Prostate gland (tissue), 2 donors: ENCODE data around the gene EIF5B.

ENCODE experiments used
- POLR2A ChIP-seq: fragments of 450-650 bp; IDR thresholded peaks from one replicate; pipeline ENCODE4 v1.6.1; 2016; ENCODE audit warnings: antibody characterized with exemption, mild to moderate bottlenecking
- POLR2AphosphoS5 ChIP-seq: sonication (generic); formaldehyde crosslinking; IDR thresholded peaks from one replicate; pipeline ENCODE4 v1.6.1; 2017; ENCODE audit warnings: antibody characterized with exemption
- TF ChIP-seq, protein P1 (sequence below), 4 experiments: fragments of 200-600 bp in 2 of 4; fragments of 450-650 bp in 2 of 4; sonication (generic) in 2 of 4; IDR thresholded peaks; 1 replicate in 3 of 4; 2 replicates in 1 of 4; pipeline ENCODE4 v1.5.1; 2016 to 2019; ENCODE audit warnings: antibody characterized with exemption in 4 of 4, mild to moderate bottlenecking in 2 of 4, moderate library complexity in 2 of 4

DNA sequence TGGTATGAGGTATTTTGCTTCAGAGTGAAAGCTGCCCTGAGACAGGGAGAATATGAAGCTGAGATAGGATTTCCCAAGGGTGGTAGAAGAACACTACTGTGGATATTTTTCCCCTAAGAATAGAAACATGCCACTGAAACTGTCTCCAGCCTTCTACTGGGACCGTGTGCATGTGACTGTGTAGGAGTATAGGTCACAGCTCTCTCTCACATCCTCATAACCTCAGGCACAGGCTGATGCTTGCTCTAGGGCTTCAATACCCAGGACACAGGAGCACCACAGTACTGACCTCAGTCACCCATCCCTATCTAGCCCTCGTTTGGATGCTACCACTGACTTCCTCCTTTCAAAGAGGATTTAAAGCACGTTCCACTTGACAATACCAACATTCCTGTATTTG, 85.4 kb downstream of the EIF5B start:
- TF ChIP-seq, protein P1, sequence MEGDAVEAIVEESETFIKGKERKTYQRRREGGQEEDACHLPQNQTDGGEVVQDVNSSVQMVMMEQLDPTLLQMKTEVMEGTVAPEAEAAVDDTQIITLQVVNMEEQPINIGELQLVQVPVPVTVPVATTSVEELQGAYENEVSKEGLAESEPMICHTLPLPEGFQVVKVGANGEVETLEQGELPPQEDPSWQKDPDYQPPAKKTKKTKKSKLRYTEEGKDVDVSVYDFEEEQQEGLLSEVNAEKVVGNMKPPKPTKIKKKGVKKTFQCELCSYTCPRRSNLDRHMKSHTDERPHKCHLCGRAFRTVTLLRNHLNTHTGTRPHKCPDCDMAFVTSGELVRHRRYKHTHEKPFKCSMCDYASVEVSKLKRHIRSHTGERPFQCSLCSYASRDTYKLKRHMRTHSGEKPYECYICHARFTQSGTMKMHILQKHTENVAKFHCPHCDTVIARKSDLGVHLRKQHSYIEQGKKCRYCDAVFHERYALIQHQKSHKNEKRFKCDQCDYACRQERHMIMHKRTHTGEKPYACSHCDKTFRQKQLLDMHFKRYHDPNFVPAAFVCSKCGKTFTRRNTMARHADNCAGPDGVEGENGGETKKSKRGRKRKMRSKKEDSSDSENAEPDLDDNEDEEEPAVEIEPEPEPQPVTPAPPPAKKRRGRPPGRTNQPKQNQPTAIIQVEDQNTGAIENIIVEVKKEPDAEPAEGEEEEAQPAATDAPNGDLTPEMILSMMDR (IDR thresholded peaks at IDR 0.05) = no peak
- TF ChIP-seq POLR2AphosphoS5 (no peak), POLR2A (no peak)
